GM18498 (cell line): ENCODE results near the gene SLC22A6.

Experiments used
- ATAC-seq: cut with Tn5 transposase; IDR thresholded peaks from one replicate; pipeline ENCODE4 v1.9.1; 2021; ENCODE audit warnings: mild to moderate bottlenecking, moderate library complexity; ENCODE audit not compliant: unreplicated experiment

Gene SLC22A6

DNA sequence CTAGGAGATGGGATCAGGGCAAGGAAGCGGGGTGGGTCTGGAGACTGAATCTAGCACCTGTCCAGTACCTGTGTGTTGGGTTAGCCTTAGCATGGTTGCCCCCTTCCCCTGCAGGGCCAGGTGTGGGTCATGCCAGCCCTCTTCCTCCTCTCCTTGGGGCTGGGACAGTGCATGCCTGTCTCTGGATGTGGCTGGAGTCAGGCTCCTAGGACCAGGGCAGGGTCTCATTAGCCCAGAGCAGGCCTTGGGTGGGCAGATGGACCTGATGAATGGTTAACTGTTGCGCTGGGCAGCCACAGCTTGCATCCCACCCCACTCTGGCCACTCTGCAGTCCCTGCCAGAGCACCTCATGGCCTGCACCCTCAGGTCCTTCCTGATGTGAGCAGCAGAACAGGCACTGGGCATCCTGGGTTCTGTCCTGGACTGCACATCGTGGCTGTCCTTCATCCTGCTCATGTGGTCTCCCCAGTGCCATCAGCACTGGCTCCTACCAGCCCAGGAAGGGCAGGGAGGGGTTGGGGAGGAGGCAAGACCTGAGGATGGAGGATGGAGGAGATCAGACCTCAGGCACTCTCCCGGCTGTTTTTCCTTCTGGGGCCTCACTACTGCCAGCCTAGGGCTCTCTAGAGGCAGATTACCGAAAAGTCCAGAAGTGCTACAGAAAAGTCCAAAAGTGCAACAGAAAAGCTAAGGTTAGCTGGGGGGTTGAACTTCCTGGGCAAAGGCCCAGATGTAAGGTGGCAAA is 50.8 kb downstream of the SLC22A6 start:
- no peak for ATAC-seq

DNA sequence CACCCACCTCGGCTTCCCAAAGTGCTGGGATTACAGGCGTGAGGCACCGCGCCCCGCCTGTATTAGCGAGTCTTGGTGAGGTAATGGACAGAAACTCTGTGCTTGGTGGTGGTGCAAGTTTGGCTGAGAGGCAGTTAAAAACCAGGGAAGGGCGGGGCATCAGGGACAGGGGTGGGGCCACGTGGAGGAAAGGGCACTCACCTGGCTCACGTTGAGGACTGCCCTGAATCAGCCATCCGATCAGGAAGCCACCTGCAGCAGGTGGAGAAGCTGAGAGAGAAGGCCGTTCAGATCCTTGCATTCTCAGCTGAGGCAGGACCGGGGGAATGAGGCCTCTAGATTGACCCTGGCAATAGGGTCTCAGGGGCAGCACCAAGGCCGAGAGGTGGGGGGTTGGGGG is 51.5 kb downstream of the SLC22A6 start:
- no peak for ATAC-seq

DNA sequence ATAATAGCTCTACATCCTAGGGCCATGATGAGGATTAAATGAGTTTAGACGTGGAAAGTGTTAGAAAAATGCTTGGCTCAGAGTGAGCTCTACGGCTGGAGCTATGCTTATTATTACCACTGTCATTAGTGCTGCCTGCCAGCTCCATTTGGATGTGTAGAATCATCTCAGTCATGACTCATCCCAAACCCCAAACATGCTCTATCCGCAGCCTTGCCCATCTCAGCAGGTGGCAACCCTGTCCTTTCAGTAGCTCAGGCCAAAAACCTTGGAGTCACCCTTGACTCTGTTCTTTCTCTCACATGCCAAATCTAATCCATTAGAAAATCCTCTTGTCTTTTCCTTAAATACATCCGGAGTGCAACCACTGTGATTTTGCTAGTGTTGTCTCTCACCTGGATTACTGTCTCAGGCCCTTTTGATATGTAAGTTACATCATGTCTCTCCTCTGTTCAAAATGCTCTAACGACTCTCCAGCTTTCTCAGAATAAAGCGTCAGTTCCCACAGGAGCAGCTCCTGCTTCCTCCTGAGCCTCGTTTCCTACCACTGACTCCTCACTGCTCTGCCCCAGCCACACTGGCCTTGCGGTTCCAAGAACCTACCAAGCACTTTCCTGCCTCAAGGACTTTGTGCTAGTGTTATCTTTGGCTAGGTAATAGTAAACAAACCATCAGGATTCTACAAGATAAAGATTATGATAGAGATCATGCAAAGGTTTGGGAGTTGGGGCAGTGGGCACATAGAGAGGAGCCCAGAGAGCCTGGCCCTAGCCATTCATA is 53.1 kb downstream of the SLC22A6 start:
- no peak for ATAC-seq

DNA sequence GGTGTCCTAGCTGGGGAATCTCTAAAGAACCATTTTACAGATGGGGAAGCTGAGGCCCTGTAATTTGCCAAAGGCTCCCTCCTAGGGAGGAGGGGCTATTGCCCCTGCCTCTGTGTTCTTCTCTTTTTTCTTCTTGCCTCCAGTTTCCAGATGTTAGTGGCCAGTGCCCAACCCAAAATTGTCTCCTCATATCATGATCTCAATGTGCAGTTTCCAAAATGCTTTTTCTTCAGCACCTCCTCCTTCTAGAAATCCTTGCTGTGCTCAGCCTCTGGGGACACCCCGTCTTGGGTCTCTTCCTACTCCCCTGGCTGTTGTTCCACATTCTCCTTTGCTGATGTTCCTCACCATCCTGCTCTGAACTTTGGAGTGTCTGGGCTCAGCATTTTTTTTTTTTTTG is 54.1 kb downstream of the SLC22A6 start:
- ATAC-seq = no peak

DNA sequence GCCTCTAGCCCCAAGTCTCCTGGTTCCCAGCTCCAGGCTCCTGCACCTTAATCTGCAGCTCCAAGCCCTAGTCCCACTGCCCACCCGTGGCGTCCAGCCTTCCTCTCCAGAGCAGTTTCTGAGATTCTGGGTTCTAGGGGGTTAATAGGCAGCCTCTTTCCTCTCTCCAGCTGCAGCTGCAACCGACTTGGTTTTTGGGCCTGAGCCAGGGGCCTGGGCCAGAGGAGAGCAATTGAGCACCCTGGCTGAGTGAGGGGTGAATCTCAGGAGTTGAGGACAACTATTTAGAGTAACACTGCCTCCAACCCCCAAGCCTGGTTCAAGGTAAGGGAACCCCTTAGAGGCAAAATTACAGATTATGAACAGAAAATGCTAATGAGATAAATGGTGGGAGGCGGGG is 54.6 kb downstream of the SLC22A6 start:
- ATAC-seq = no peak

DNA sequence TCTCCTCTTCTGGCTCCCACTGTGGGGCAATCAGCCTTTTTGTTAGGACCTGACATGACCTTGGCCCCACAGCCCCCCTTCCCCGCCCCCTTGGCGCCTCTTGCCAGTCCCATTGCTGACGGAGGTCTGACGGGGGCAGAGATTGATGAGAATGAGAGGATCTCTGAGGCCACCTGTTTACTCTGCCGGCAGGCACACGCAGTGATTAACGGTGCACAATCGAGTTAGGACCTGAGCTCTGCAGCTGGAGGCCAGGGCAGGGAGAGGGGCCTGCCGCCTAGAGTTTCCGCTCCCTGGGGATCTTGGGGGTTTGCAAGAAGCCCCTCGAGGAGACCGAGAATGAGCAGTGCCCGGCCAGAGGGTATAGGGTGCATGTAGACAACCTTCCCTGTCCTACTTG is 56.8 kb downstream of the SLC22A6 start:
- ATAC-seq = no peak

DNA sequence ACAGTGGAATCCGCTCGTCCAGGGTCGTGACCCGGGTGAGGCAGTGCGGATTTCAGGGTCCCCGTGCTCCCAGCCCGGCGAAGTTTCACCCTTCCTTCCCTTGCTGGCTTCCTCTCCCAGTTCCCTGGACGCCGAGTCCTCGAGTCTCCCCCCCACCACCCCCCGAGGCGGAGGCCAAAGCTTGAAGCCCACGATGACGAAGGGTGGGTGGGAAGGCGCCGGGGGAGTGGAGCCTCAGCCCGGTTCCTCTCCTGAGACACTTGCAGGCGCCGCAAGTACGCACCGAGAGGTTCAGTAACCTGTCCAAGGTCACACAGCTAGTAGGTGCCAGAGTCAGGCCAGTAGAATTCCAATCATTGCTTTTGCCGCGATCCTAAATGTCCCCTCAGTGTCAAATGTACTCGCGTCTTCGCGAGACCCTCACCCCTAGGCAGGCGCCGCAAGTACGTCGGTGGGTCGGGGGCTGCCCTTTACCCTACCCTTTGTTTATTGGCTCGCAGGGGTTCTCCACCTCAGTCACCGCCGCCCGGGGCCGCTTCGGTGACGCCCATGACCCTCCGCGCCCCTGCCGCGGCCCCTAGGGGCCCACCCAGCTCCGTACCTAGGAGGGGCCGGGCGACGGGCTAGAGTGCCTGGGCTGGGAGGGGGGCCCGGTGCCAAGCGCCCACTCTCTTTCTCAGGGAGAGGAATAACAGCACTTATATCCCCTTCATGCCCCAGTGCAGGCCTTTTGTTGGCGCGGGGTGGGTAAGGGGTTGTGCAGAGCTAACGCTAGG is 57.9 kb downstream of the SLC22A6 start:
- no peak for ATAC-seq
